K562 (cell line): ENCODE results near the gene DNAJC25. TPM values are rescaled to one million over a fixed set of nuclear protein-coding genes. Genes with fewer than 3 reads are reported as not detected.

Experiments used
- BCOR ChIP-seq: fragments of 450-650 bp; IDR thresholded peaks from 2 replicates; pipeline ENCODE4 v1.6.1; 2016
- CREB5 ChIP-seq: fragments of 250-450 bp; sonication (Bioruptor Pico); IDR thresholded peaks from 2 replicates; pipeline ENCODE4 v1.5.0; 2020; ENCODE audit warnings: mild to moderate bottlenecking
- DMBX1 ChIP-seq: fragments of 250-450 bp; sonication (Bioruptor Pico); IDR thresholded peaks from 2 replicates; pipeline ENCODE4 v1.8.0; 2022; ENCODE audit warnings: inconsistent platforms, mild to moderate bottlenecking, moderate library complexity, borderline replicate concordance
- DNMT1 ChIP-seq: fragments of 450-650 bp; IDR thresholded peaks from 2 replicates; pipeline ENCODE4 v1.6.1; 2016; ENCODE audit warnings: antibody characterized with exemption, mild to moderate bottlenecking
- ELK3 ChIP-seq: fragments of 450-650 bp; formaldehyde crosslinking; IDR thresholded peaks from 2 replicates; pipeline ENCODE4 v1.4.0; 2020; ENCODE audit warnings: mild to moderate bottlenecking
- FOXK1 ChIP-seq: sonication (generic); formaldehyde crosslinking; IDR thresholded peaks from 2 replicates; pipeline ENCODE4 v1.8.0; 2022; ENCODE audit warnings: missing genetic modification reagents, mild to moderate bottlenecking, borderline replicate concordance
- ILF3 ChIP-seq: fragments of 450-650 bp; IDR thresholded peaks from 2 replicates; pipeline ENCODE4 v1.6.1; 2018; ENCODE audit warnings: antibody characterized with exemption, mild to moderate bottlenecking, moderate library complexity, borderline replicate concordance
- IRF1 ChIP-seq: sonication (generic); formaldehyde crosslinking; IDR thresholded peaks from 2 replicates; pipeline ENCODE4 v1.8.0; 2022; ENCODE audit warnings: missing genetic modification reagents, mild to moderate bottlenecking, borderline replicate concordance
- KDM5B ChIP-seq: fragments of 200-600 bp; sonication (generic); IDR thresholded peaks from 2 replicates; pipeline ENCODE4 v1.6.1; 2012; ENCODE audit warnings: low read depth, mild to moderate bottlenecking, moderate library complexity, low read length, control low read depth, inconsistent platforms; ENCODE audit not compliant: insufficient replicate concordance
- NFATC3 ChIP-seq: fragments of 450-650 bp; IDR thresholded peaks from 2 replicates; pipeline ENCODE4 v1.6.1; 2017; ENCODE audit warnings: mild to moderate bottlenecking
- NR2C1 ChIP-seq, 2 experiments: fragments of 450-650 bp; IDR thresholded peaks; 2 replicates each; pipeline ENCODE4 v1.6.1; 2017; ENCODE audit warnings: mild to moderate bottlenecking in 2 of 2, antibody characterized with exemption in 1 of 2, inconsistent platforms in 1 of 2, missing compliant biosample characterization in 1 of 2, missing genetic modification characterization in 1 of 2
- NR2F6 ChIP-seq: fragments of 450-650 bp; formaldehyde crosslinking; IDR thresholded peaks from 2 replicates; pipeline ENCODE4 v1.4.0; 2020; ENCODE audit warnings: mild to moderate bottlenecking
- POU5F1 ChIP-seq: fragments of 150-350 bp; IDR thresholded peaks from 2 replicates; pipeline ENCODE4 v1.6.1; 2014; ENCODE audit warnings: borderline replicate concordance, low read length, low read depth, mild to moderate bottlenecking; ENCODE audit not compliant: partially characterized antibody
- RBM39 ChIP-seq: fragments of 200-400 bp; formaldehyde crosslinking; optimal IDR thresholded peaks from 2 replicates; pipeline ENCODE3; 2018; ENCODE audit warnings: low read depth, low read length
- SPI1 ChIP-seq: IDR thresholded peaks from 2 replicates; pipeline ENCODE4 v1.6.1; 2011; ENCODE audit warnings: low read depth, low read length, control low read depth, borderline replicate concordance
- STAG1 ChIP-seq: sonication (generic); formaldehyde crosslinking; IDR thresholded peaks from 2 replicates; pipeline ENCODE4 v1.5.0; 2020; ENCODE audit warnings: missing genetic modification reagents, borderline replicate concordance
- TBL1XR1 ChIP-seq, 2 experiments: IDR thresholded peaks; 2 replicates each; pipeline ENCODE4 v1.6.1; 2012; ENCODE audit warnings: improper control_type of control experiment in 2 of 2, low read length in 2 of 2, mild to moderate bottlenecking in 1 of 2
- THRAP3 ChIP-seq: fragments of 450-650 bp; IDR thresholded peaks from 2 replicates; pipeline ENCODE4 v1.6.1; 2016; ENCODE audit warnings: mild to moderate bottlenecking, inconsistent platforms, borderline replicate concordance
- ZC3H11A ChIP-seq: IDR thresholded peaks from 2 replicates; pipeline ENCODE4 v1.6.1; 2012; ENCODE audit warnings: low read depth, low read length, improper control_type of control experiment
- ZNF165 ChIP-seq: fragments of 250-450 bp; sonication (Bioruptor Pico); IDR thresholded peaks from 2 replicates; pipeline ENCODE4 v1.4.0; 2020; ENCODE audit warnings: borderline replicate concordance
- ZNF24 ChIP-seq: fragments of 450-650 bp; IDR thresholded peaks from 2 replicates; pipeline ENCODE4 v1.6.1; 2016
- ZNF384 ChIP-seq: IDR thresholded peaks from 2 replicates; pipeline ENCODE4 v1.6.1; 2012; ENCODE audit warnings: low read depth, low read length, improper control_type of control experiment
- ZNF41 ChIP-seq: fragments of 250-450 bp; sonication (Bioruptor Pico); conservative IDR thresholded peaks from 2 replicates; pipeline ENCODE4 v1.4.0; 2020; ENCODE audit warnings: mild to moderate bottlenecking
- ZSCAN32 ChIP-seq: fragments of 450-650 bp; formaldehyde crosslinking; IDR thresholded peaks from 2 replicates; pipeline ENCODE4 v1.4.0; 2020; ENCODE audit warnings: mild to moderate bottlenecking, moderate library complexity
- polyA plus RNA-seq, 8 experiments: library from polyadenylated mRNA; depleted of rRNA in 4 of 8; stranded (reverse) in 5 of 8; unstranded in 3 of 8; fragments of >200 nt; fragmentation: Nextera tagmentation in 2 of 8; fragmentation: Illumina TruSeq in 1 of 8; extraction: Ambion mirVana in 2 of 8; extraction: Trizol in 1 of 8; gene quantifications; 2 replicates each; pipeline versions ENCODE4 v1.2.1 to v1.2.3, GENCODE V29; 2011 to 2014; ENCODE audit warnings: inconsistent platforms in 1 of 8, missing spikeins in 1 of 8
- total RNA-seq, 7 experiments: library from RNA; depleted of rRNA in 6 of 7; stranded (reverse); fragments of >200 nt in 6 of 7; fragmentation: Illumina TruSeq in 2 of 7; extraction: Trizol in 2 of 7; gene quantifications; 2 replicates each; pipeline versions ENCODE4 v1.2.1 to v1.2.3, GENCODE V29; 2011 to 2021; ENCODE audit warnings: low replicate concordance in 1 of 7
- TF ChIP-seq, protein P1 (sequence below): fragments of 450-650 bp; IDR thresholded peaks from 2 replicates; pipeline ENCODE4 v1.6.1; 2016; ENCODE audit warnings: antibody characterized with exemption

The DNAJC25 gene
- total and polyA plus RNA-seq, 9 of the 15 experiments (the other 6 are each of a cell fraction or from before 2014, with no cell fraction given): 3.7 to 11.2 (median 7.1) TPM

GRCh38 chr9:111631214-111631971, at the start of gene DNAJC25 (continued):
- no peak for TF ChIP-seq DMBX1 (CRISPR knock-in tag)
- peak; percentile 80 for TF ChIP-seq NR2C1 (IDR thresholded peaks at IDR 0.05)
- peak; percentile 90 for TF ChIP-seq NR2C1 (tag; IDR thresholded peaks at IDR 0.05)
- TF ChIP-seq ZNF41 (CRISPR knock-in tag): no peak
- no peak for TF ChIP-seq FOXK1
- no peak for TF ChIP-seq RBM39
- TF ChIP-seq STAG1 (CRISPR knock-in tag): 0 out of 2 replicates have a peak, but pooled peaks have one; percentile 40
- no peak for TF ChIP-seq ZNF384
- no peak for TF ChIP-seq CREB5 (CRISPR knock-in tag)
- no peak for TF ChIP-seq ZNF24
- TF ChIP-seq KDM5B: peak; percentile 98
- no peak for TF ChIP-seq ZSCAN32
- no peak for TF ChIP-seq NR2F6 (CRISPR knock-in tag)
- 0 out of 2 replicates have a peak, but pooled peaks have one; percentile 7 for TF ChIP-seq ZC3H11A
- TF ChIP-seq, protein P1, sequence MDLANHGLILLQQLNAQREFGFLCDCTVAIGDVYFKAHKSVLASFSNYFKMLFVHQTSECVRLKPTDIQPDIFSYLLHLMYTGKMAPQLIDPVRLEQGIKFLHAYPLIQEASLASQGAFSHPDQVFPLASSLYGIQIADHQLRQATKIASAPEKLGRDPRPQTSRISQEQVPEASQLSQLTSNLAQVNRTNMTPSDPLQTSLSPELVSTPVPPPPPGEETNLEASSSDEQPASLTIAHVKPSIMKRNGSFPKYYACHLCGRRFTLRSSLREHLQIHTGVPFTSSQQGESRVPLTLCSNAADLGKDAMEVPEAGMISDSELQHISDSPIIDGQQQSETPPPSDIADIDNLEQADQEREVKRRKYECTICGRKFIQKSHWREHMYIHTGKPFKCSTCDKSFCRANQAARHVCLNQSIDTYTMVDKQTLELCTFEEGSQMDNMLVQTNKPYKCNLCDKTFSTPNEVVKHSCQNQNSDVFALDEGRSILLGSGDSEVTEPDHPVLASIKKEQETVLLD: peak; percentile 92; the same call in 1 of the 2 replicates
- no peak for TF ChIP-seq NFATC3
- TF ChIP-seq ILF3: peak; percentile 92; the same call in 1 of the 2 replicates
- no peak for TF ChIP-seq DNMT1
- TF ChIP-seq TBL1XR1 (IDR thresholded peaks at IDR 0.05; ENCODE audit: low read length in 2 of 2): peak in 1 of 2 experiments; percentile 11; a peak in 1 of 4 replicates
- no peak for TF ChIP-seq ELK3 (CRISPR knock-in tag)
- TF ChIP-seq IRF1 (CRISPR knock-in tag): no peak
- no peak for TF ChIP-seq THRAP3
- TF ChIP-seq POU5F1: no peak
- TF ChIP-seq BCOR: no peak
- TF ChIP-seq SPI1: no peak
- no peak for TF ChIP-seq ZNF165 (CRISPR knock-in tag)
